GM21825 (cell line): Measurements from ENCODE around the gene TRIP13.
"Not testable (repeated sequence)": the region's sequence is repeated elsewhere in the genome, so short reads cannot be mapped to it uniquely, and the experiment has no call there.

Experiments used
- ATAC-seq: cut with Tn5 transposase; IDR thresholded peaks from one replicate; pipeline ENCODE4 v1.9.1; 2021; ENCODE audit warnings: mild to moderate bottlenecking, moderate library complexity; ENCODE audit not compliant: unreplicated experiment

TRIP13 gene

GRCh38 chr5:871596-872298 is 20.9 kb upstream of the TRIP13 start:
- no peak for ATAC-seq

GRCh38 chr5:872301-872700 is 20.4 kb upstream of the TRIP13 start:
- ATAC-seq, result no peak

GRCh38 chr5:873328-873727 is 19.4 kb upstream of the TRIP13 start:
- no peak for ATAC-seq

GRCh38 chr5:875931-876330 is 16.8 kb upstream of the TRIP13 start:
- ATAC-seq, result no peak

GRCh38 chr5:876398-877365 is 16.0 kb upstream of the TRIP13 start:
- no peak for ATAC-seq

DNA sequence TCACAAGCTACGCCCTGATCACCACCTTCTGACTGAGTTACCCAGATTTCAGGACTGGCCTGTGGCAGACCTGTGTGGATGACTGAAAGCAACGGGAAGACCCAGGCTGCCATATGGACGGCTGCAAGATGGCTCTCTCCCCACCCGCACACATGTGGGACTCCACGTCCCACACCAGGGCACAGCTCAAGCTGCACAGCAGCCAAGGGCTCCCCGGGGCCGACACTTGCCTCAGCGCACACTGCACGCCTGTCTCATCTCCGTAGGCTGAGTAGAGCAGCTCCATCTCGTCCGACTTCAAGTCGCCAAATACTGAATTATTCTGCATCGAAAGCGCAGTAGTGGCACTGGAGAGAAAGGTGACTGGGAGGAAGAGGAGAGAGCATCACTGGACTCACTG is 14.6 kb upstream of the TRIP13 start:
- ATAC-seq, result no peak

- not testable (repeated sequence) for ATAC-seq
These were observed 14.0 kb upstream of the TRIP13 start for GRCh38 chr5:878677-879076.

DNA sequence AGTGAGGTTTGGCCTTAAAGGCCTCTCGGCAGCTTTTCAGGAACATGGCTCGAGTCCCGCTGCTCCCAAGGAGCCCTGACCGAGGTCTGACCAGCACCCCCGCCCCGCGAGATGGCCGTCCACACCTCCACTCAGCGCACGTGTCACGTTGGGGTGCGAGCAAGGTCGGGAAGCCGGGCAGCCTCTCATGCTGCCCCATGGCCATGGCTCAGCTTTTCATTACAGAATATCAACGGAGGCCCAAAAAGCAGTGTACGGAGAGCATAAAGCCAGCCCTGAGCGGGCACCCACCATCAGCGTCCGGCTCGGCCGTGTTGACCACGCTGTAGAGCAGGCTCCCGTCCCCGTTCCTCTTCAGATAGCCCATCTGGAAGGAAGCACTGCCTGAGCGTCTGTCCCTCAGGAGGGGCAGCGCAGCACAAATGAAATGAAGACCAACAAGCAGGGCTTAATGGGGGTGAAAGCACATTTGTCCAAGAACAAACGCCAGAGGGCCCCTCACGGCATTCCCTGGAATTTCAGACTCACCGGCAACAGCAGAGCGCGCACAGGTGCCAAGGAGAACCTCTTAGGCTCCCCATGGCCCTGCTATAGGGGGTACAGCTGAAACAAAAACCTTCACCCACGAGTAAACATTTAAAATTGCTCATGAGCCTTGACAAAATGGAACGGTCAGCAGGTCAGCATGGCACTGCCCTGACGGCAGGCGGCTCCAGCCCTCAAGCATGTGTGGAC is 11.7 kb upstream of the TRIP13 start:
- ATAC-seq, result no peak

- no peak for ATAC-seq
These were observed 11.1 kb upstream of the TRIP13 start for GRCh38 chr5:881551-881935.

GRCh38 chr5:882253-883183 is 10.2 kb upstream of the TRIP13 start:
- ATAC-seq, result no peak

GRCh38 chr5:883475-884181 is 9.1 kb upstream of the TRIP13 start:
- no peak for ATAC-seq

DNA sequence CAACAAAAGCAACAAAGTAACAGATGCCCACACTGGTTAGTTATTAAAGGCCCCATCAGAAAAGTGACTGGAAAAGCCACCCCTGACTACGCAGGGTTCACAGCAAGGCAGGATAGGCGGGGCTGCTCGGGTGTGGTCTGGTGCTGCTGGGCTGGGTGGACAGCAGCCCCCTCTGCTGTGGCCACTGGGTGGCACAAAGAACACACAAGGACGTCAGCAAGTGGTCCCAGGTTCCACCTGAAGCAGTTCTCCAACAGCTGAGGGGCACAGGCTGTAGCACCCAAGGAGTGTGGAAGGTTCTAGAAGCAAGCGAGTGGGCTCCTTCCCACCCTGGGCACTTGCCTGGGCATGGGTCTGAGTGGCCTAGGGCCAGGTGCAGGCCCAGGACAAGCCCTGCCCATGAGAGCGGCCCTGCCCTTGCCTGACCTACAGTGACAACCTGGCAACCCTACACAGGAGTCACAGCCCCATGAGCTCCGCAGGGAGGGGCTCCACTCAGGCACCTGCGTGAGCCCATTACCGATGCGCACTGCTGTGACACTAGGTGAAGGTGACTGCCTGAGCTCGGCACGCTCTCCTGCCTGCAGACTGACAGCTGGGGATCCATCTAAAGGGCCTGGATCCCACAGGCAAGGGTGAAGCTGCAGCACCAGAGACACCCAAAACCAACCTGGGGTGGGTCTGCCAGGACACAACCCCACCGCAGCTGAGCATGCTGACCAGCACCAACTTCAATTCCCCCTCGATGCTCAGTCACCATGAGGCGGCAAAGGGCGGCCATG is 8.1 kb upstream of the TRIP13 start:
- ATAC-seq, result no peak

GRCh38 chr5:885127-885442 is 7.6 kb upstream of the TRIP13 start:
- no peak for ATAC-seq

GRCh38 chr5:885529-885928 is 7.2 kb upstream of the TRIP13 start:
- no peak for ATAC-seq

DNA sequence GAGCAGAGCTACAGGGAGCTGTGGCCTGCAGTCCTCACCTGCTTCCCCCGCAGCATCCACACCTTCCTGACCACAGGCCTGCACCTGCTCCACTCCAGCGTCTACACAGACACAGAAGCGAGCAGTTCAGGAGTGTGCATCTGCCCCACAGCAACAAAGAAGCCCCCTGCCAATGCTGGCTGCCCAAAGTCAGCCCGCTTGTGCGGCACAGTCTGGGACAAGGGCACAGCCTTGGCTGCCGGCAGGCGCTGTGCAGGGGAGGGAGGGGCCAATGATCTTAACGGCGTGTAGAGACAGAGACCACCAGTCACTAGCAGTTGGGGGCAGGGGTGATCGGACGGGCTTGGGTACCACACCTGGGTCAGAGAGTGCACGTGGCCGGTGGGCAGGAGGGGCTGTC is 6.6 kb upstream of the TRIP13 start:
- no peak for ATAC-seq

DNA sequence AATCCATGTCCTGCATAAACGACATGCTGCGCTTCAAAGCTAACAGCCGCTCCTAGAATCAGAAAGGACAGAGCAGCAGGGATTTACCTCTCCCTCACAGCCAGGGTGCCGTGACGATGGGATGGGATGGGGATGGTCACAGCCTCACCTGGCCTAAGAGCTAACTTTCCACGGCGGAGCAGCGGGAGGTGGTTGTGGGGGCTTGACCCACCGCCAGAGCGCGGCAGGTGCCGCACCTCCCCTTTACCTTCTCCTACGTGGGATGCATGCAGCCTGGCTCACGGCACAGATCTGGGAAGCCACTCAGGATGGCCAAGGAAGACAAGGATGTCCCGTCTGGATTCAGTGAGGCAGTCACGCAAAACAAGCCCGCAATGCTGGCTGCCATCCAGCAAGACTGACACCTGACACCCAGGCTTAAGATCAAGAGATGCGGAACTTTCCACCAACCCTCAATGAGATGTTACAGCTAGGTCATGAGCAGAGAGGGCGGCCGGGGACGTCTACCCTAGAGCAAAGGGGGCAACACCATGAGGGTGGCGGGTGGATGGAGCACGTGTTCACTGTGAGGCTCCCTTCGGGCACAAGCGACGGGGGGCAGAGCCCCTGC is 5.9 kb upstream of the TRIP13 start:
- no peak for ATAC-seq

- no peak for ATAC-seq
These were observed 4.6 kb upstream of the TRIP13 start for GRCh38 chr5:887947-888637.

- no peak for ATAC-seq
These were observed 4.0 kb upstream of the TRIP13 start for GRCh38 chr5:888638-889035.
